Activated gamma-delta T cell treated with anti-CD3 and anti-CD28 coated beads, Interleukin-2, amount 50 U/mL, for 16 hours (primary cell): ENCODE measurements around the gene ARHGEF19.
"Not testable (repeated sequence)": the region's sequence is repeated elsewhere in the genome, so short reads cannot be mapped to it uniquely, and the experiment has no call there.

Experiments
- DNase-seq: peaks from one replicate; pipeline ENCODE4 v3.0.0-alpha.2; 2020; ENCODE audit warnings: low read depth

ARHGEF19 gene

DNA sequence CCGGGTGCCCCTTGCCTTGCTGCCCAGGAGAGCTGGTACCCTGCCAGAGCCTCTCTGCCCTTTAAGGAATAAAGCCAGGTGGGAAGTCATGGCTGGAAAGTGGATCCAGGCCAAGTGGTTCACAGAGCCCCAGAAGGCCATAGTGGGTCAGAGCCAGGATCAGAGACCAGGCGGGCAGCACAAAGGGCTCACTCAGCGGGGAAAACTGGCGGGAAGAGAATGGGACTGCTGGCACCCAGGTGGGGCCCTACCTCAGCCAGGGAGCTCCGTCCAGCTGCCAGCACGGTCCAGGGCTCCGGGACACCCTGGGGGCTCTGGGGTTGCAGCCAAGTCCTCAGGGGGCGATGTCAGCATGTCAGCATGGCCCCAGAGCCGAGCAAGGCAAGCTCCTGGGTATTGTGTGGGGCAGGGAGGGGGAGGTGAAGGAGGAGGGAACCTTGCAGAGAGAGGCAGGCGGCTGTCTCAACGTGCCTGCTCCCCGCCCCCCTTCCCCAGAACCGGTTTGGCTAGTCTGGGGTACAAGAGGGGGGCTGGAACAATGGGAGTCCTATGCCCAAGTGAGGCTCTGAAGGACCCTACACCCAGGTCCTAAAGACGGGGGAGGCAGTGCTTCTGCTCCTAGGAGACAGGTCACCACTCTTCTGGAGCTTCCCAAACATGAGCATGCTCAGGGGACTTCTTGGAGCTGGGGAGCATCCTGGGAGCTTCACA, at the start of gene ARHGEF19:
TSS of gene ARHGEF19 (minus strand) at position 402 of the 711 bp plus-strand sequence. CDS start 3,598 bp downstream, outside the sequence.
- no peak for DNase-seq

DNA sequence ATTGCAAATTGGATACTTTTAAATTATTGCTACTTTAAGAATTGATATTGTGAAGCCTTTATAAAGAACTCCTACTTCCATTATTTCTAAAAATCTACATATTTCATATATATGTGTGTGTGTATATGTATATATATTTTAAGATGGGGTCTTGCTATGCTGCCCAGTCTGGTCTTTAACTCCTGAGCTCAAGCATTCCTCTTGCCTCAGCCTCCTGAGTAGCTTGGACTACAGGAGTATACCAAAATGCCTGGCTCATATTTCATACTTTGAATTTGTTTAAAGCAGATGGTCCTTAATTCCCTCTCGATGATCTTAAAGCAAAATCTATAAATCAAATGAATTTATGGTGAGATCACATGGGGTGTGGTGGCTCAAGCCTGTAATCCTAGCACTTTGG, 49.6 kb upstream of the ARHGEF19 start:
- no peak for DNase-seq

DNA sequence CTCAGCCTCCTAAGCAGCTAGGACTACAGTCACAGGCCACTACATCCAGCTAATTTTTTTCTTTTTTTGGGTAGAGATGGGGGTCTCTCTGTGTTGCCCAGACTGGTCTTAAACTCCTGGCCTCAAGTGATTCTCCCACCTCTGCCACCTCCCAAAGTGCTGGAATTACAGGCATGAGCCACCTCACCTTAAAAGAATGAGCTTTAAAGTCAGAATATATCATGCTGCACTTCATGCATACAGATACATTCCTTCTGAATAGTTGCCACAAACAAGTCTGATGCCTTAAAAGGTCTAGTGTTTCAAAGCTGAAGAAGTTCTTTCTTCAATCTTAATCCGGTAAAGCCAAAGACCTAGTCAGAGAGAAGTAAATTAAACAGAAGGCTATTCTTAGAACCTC, 48.4 kb upstream of the ARHGEF19 start:
- no peak for DNase-seq

DNA sequence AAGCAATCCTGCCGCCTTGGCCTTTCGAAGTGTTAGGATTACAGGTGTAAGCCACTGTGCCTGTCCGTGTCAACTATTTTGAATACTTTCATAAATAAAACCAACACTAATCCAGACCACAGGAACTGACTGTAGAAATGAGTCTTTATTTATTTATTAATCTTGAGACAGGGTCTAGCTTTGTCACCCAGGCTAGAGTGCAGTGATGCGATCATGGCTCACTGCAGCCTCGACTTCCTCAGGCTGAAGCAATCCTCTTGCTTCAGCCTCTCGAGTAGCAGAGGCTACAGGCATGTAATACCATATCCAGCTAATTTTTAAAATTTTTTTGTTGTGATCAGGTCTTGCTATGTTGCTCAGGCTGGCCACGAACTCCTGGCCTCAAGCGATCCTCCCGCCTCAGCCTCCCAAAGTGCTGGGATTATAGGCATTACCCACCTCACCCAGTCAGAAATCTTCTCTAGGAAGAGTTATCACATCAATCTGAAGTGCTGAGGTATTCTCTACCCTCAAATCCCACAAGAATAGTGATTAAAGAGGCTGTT, 46.2 kb upstream of the ARHGEF19 start:
- no peak for DNase-seq

- DNase-seq = no peak
These were observed 45.5 kb upstream of the ARHGEF19 start for GRCh38 chr1:16257968-16258367.

DNA sequence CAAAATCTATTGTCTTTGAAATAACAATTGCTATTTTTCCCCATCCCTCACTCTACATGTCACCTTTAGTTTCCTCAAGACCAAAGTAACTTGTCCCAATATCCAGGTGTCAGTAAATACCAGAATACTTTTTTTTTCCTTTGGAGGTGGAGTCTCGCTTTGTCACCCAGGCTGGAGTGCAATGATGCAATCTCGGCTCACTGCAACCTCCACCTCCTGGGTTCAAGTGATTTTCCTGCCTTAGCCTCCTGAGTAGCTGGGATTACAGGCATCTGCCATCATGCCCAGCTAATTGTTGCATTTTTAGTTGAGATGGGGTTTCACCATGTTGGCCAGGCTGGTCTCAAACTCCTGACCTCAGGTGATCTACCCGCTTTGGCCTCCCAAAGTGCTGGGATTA, 45.1 kb upstream of the ARHGEF19 start:
- DNase-seq = not testable (repeated sequence)

- DNase-seq = no peak
These were observed 44.0 kb upstream of the ARHGEF19 start for GRCh38 chr1:16256478-16256877.

DNA sequence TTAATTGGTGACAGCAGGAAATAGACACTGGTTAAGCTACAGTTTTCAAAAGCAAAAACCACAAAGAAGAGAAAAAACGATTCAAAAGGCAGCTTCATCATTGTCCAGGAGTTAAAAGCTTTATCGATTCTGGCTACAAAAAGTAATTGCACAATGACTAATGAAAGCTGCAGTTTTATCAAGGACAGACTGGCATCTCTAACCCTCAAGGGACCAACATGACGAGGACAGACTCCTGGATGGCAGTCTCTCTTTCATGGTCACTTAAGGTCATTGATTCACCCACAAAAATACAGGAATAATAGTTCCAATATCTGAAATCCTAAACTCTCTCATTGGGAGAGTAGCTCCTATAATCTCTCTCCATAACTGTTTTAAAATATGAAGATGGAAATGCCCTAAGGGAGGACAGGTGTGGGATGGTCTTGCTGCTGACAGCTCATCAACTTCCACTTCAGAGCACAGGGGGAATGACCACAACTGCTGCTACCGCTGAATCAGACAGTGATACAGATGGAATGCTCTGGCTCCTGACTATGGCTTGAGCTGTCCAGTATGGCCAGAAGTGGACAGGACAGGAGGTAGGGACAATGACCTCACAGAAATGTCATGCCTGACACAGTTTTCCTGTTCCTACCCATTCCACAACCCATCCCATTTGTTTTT, 41.9 kb upstream of the ARHGEF19 start:
- DNase-seq = no peak

DNA sequence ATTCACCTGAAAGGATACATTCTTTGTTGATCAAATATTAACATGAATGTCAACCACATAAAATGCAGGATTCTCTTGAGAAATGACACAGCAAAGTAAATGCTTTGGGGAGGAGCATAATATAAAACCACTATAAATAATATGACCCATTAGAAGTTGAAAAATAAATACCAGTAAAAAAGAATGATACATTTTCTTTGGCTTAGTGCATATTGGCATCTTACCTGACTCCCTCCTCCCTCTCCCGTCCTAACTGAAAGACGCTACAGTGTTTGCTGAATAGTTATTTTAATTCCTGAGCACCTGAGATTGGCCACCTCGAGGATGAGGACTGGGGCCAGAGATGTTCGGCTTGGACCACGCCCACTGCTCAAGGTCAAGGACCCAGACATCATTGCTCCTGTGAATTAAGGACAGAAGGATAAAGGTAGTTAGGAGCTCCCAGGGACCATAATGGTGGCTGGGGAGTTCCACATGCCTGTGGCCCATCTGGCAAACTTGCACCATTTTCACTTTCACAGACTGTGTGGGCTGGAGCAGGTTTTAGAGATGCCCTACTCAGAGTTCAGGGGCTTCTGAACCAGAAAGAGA, 41.0 kb upstream of the ARHGEF19 start:
- no peak for DNase-seq

DNA sequence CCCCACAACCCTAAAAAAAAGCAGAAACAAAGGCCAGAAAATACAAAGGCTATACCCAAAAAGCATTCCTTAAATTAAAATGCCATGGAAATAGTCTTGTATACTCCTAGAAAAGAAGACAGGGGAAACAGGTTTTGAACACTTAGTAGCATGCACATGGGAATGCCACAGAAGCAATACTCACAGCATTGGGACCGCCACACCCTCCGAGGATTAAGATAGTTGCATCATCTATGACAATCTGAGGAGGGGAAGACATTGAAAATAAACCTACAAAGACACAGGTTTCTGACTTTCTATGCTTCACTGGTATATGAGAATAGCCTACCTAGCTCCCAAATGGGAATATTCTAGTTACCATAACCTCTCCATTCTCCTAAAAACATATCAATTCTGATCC, 40.5 kb upstream of the ARHGEF19 start:
- DNase-seq = no peak

DNA sequence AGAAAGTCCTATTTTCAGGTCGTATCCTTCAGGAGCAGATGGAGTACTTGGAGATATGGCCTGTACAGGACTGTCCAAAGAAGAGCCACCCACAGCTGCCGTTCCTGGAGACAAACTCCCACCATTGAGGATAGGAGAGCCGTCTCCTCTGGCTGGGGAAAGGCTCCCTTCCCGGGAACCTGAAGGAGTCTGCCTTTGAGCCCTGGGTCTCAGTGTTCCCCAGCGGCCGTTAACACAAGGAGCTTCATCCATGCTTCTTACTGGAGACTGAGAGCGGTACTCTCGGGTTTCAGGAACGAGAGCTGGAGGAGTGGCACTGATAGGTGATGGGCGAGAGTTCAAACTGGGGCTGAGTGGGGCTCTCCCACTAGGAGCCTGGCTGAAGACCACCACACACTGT, 38.9 kb upstream of the ARHGEF19 start:
- DNase-seq = no peak

- DNase-seq = no peak
These were observed 38.2 kb upstream of the ARHGEF19 start for GRCh38 chr1:16250524-16251251.

GRCh38 chr1:16249596-16250241, 37.3 kb upstream of the ARHGEF19 start:
- no peak for DNase-seq

DNA sequence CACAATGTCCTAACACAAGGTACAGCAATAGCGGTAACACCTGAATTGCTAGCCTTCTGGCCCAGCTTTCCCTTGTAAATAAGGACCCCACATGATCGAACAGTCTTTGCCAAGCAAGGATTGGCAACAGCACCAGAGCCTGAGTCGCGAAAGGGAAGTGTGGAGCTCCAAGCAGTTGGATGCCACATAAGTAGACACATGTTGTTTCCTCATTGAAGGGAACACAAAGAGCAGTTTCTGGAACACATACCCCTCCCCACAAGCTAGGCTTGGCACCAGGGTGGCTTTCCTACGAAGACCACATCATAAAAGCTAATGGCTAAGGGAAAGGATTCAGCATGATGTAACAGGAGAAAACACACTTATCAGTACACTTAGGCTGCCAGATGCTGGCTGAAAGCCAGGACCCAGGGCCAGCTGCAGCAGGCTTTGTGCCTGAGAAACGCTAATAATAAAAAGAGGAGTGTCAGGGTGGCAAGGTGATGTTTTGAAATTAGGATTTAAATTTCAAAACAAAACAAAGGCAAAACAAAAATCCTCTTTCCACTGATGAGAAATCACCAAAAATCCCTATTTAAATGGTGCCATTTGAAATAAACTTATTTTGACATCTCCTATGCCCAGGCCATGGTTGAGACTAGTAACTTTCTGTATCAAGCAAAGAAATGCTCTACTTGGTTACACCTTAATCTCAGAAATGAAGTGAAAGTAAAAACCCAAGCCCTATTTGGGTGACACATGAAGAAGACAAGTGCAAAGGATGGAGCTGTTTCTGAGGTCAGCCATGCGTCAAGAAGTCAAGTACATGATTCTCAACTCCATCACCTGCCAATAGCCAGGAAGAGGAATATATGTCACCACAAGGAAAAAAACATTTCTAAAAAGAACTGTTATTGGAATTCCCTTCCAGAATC, 36.4 kb upstream of the ARHGEF19 start:
- no peak for DNase-seq

- DNase-seq = no peak
These were observed 35.6 kb upstream of the ARHGEF19 start for GRCh38 chr1:16248007-16248436.

- DNase-seq = no peak
These were observed 35.0 kb upstream of the ARHGEF19 start for GRCh38 chr1:16247441-16247840.

GRCh38 chr1:16246961-16247360, 34.5 kb upstream of the ARHGEF19 start:
- DNase-seq = no peak

DNA sequence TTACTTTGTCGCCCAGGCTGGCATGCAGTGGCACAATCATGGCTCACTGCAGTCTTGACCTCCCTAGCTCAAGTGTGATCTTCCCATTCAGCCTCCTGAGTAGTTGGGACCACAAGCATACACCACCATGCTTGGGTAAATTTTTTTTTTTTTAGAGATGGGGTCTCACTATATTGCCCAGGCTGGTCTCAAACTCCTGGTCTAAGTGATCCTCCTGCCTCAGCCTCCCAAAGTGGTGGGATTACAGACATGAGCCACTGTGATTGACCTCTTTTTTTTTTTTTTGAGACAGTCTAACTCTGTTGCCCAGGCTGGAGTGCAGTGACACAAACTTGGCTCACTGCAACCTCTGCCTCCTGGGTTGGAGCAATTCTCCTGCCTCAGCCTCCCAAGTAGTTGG, 33.8 kb upstream of the ARHGEF19 start:
- DNase-seq = not testable (repeated sequence)

DNA sequence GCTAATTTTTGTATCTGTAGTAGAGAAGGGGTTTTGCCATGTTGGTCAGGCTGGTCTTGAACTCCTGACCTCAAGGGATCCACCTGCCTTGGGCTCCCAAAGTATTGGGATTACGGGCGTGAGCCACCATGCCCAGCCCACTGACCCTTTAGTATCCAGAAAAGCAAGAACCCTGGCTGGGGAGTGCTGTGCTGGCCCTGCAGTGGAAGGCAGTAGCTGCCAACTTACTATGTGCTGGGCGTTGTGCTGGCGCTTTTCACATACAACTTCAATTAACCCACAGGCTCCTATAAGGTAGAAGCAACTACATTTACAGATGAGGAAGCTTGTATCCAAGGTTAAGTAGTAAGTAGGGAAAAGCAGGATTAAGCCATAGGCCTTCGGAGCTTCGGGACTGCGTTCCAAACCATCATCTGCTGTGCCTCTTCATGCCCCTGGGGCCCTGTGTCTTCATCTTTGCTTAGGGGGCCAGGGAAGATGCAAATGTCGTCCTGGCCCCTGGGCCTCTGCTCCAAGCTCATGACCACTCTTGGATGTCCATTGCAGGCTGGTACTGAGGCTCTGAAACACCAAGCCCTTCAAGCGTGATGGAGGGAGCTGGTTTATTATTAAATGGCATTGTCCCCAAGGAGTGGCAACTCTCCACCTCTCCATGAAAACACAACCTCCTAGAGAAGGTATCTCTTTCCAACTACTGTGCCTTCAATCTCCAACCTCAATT, 33.2 kb upstream of the ARHGEF19 start:
- DNase-seq = no peak

- DNase-seq = no peak
These were observed 32.3 kb upstream of the ARHGEF19 start for GRCh38 chr1:16244650-16245285.
